ENCODE data around the gene SAMD15. TPM values are rescaled to one million over a fixed set of nuclear protein-coding genes. Genes with fewer than 3 reads are reported as not detected.
A peak's percentile ranks its signal among the peaks of the same experiment; 100 is the strongest.

The SAMD15 gene
- total RNA-seq, 2 experiments from 2014 or later = 0.34 TPM; not detected in 1

GRCh38 chr14:77344377-77344996, 32.7 kb upstream of the SAMD15 start:
- Mint-ChIP-seq H3K9me3 (no peaks in the 10 kb centered on the region), H3K4me1 (ENCODE audit: low read depth) (no peaks in the 10 kb centered on the region), H3K36me3 (ENCODE audit: low read depth) (peaks cover 56% of the 10 kb centered on the region), H3K4me3 (no peak overlapping the region), H3K27me3 (no peaks in the 10 kb centered on the region), H3K27ac (no peak overlapping the region)
- no peak for ATAC-seq (ENCODE audit: poor library complexity)
- Histone ChIP-seq H3K27ac (ENCODE audit: low read depth in 1 of 2, low read length in 2 of 2) (no peak overlapping the region), H3K27me3 (ENCODE audit: control insufficient read depth in 1 of 2, insufficient read depth in 2 of 2, low read length in 2 of 2) (no peaks in the 10 kb centered on the region), H3K4me1 (ENCODE audit: insufficient read depth, low read length) (no peaks in the 10 kb centered on the region), H3K4me3 (ENCODE audit: low read length) (no peak overlapping the region), H3K9me3 (ENCODE audit: control insufficient read depth in 1 of 2, insufficient read depth in 1 of 2, low read length in 2 of 2) (no peaks in the 10 kb centered on the region), H3K36me3 (ENCODE audit: insufficient read depth, low read length) (peaks cover 43% of the 10 kb centered on the region)
- no peak for DNase-seq
- intact Hi-C loops (cut with DNase I, micrococcal nuclease) = no loop called here
- ChIA-PET POLR2A (no interaction called here), CTCF (no interaction called here)
- TF ChIP-seq CTCF (IDR thresholded peaks at IDR 0.05) = no peak

GRCh38 chr14:77346495-77346894, 30.7 kb upstream of the SAMD15 start:
- H3K36me3 Mint-ChIP-seq (ENCODE audit: low read depth) = peaks cover 56% of the 10 kb centered on the region
- H3K9me3 ChIP-seq (ENCODE audit: control insufficient read depth in 1 of 2, insufficient read depth in 1 of 2, low read length in 2 of 2) = no peaks in the 10 kb centered on the region
- ChIA-PET POLR2A (interaction anchor here (0.9 kb wide), 1 partner anchor 93 kb away, joined by 3 read pairs; no protein-coding TSS in a partner anchor), CTCF (no interaction called here)
- no peak for ATAC-seq (ENCODE audit: poor library complexity)
- no peak overlapping the region for H3K27ac Mint-ChIP-seq
- intact Hi-C loops (cut with DNase I, micrococcal nuclease) = no loop called here
- H3K4me1 Mint-ChIP-seq (ENCODE audit: low read depth) = no peaks in the 10 kb centered on the region
- H3K27me3 ChIP-seq (ENCODE audit: control insufficient read depth in 1 of 2, insufficient read depth in 2 of 2, low read length in 2 of 2) = no peaks in the 10 kb centered on the region
- no peak overlapping the region for H3K4me3 ChIP-seq (ENCODE audit: low read length)
- H3K4me3 Mint-ChIP-seq = no peak overlapping the region
- H3K9me3 Mint-ChIP-seq = no peaks in the 10 kb centered on the region
- H3K4me1 ChIP-seq (ENCODE audit: insufficient read depth, low read length) = no peaks in the 10 kb centered on the region
- no peak for DNase-seq
- TF ChIP-seq CTCF (IDR thresholded peaks at IDR 0.05) = no peak
- peaks cover 34% of the 10 kb centered on the region for H3K36me3 ChIP-seq (ENCODE audit: insufficient read depth, low read length)
- H3K27ac ChIP-seq (ENCODE audit: low read depth in 1 of 2, low read length in 2 of 2) = no peak overlapping the region
- no peaks in the 10 kb centered on the region for H3K27me3 Mint-ChIP-seq

- CTCF ChIA-PET = no interaction called here
- Histone ChIP-seq H3K27ac (ENCODE audit: low read depth in 1 of 2, low read length in 2 of 2) (no peak overlapping the region), H3K36me3 (ENCODE audit: insufficient read depth, low read length) (peaks cover 22% of the 10 kb centered on the region), H3K27me3 (ENCODE audit: control insufficient read depth in 1 of 2, insufficient read depth in 2 of 2, low read length in 2 of 2) (no peaks in the 10 kb centered on the region), H3K4me1 (ENCODE audit: insufficient read depth, low read length) (no peaks in the 10 kb centered on the region), H3K9me3 (ENCODE audit: control insufficient read depth in 1 of 2, insufficient read depth in 1 of 2, low read length in 2 of 2) (no peaks in the 10 kb centered on the region), H3K4me3 (ENCODE audit: low read length) (no peak overlapping the region)
- intact Hi-C loops (cut with DNase I, micrococcal nuclease) = no loop called here
- Mint-ChIP-seq H3K4me1 (ENCODE audit: low read depth) (no peaks in the 10 kb centered on the region), H3K4me3 (no peak overlapping the region), H3K36me3 (ENCODE audit: low read depth) (peaks cover 45% of the 10 kb centered on the region), H3K27ac (no peak overlapping the region), H3K9me3 (no peaks in the 10 kb centered on the region), H3K27me3 (no peaks in the 10 kb centered on the region)
- ATAC-seq (ENCODE audit: poor library complexity) = no peak
- no peak for TF ChIP-seq CTCF (IDR thresholded peaks at IDR 0.05)
- peak in 1 of 14 experiments; percentile 17 for DNase-seq
- POLR2A ChIA-PET = interaction anchor here (0.6 kb wide), 1 partner anchor 779 kb away, joined by 3 read pairs; no protein-coding TSS in a partner anchor
Measured at GRCh38 chr14:77347751-77348150, 29.4 kb upstream of the SAMD15 start.
